Upper lobe of left lung (tissue), 4 donors: ENCODE data around the gene KAT7.

Experiments used
- CTCF ChIP-seq, 6 experiments: fragments of 450-650 bp in 4 of 6; fragments of 200-600 bp in 2 of 6; sonication (generic) in 2 of 6; IDR thresholded peaks; one replicate each; pipeline ENCODE4 v1.5.1; 2016 to 2019; ENCODE audit warnings: antibody characterized with exemption in 6 of 6
- EP300 ChIP-seq, 4 donors: sonication (generic); formaldehyde crosslinking; IDR thresholded peaks; one replicate each; pipeline ENCODE4 v1.5.1; 2017; ENCODE audit warnings: antibody characterized with exemption in 4 of 4, control low read depth in 2 of 4
- POLR2A ChIP-seq, 4 donors: fragments of 450-650 bp; IDR thresholded peaks; one replicate each; pipeline ENCODE4 v1.5.1; 2016 to 2017; ENCODE audit warnings: antibody characterized with exemption in 4 of 4, mild to moderate bottlenecking in 2 of 4
- POLR2AphosphoS5 ChIP-seq, 2 donors: sonication (generic); formaldehyde crosslinking; IDR thresholded peaks; one replicate each; pipeline ENCODE4 v1.5.1; 2017; ENCODE audit warnings: antibody characterized with exemption in 2 of 2

GRCh38 chr17:49830605-49831004, 42.1 kb downstream of the KAT7 start:
- TF ChIP-seq CTCF (IDR thresholded peaks at IDR 0.05) (no peak), EP300 (IDR thresholded peaks at IDR 0.05) (no peak), POLR2A (IDR thresholded peaks at IDR 0.05) (no peak), POLR2AphosphoS5 (IDR thresholded peaks at IDR 0.05) (no peak)
